ENCODE data around the gene CAD. TPM values are rescaled to one million over a fixed set of nuclear protein-coding genes. Genes with fewer than 3 reads are reported as not detected.

Gene CAD
- total RNA-seq, 1 donor from 2014 or later, result 135 TPM

DNA sequence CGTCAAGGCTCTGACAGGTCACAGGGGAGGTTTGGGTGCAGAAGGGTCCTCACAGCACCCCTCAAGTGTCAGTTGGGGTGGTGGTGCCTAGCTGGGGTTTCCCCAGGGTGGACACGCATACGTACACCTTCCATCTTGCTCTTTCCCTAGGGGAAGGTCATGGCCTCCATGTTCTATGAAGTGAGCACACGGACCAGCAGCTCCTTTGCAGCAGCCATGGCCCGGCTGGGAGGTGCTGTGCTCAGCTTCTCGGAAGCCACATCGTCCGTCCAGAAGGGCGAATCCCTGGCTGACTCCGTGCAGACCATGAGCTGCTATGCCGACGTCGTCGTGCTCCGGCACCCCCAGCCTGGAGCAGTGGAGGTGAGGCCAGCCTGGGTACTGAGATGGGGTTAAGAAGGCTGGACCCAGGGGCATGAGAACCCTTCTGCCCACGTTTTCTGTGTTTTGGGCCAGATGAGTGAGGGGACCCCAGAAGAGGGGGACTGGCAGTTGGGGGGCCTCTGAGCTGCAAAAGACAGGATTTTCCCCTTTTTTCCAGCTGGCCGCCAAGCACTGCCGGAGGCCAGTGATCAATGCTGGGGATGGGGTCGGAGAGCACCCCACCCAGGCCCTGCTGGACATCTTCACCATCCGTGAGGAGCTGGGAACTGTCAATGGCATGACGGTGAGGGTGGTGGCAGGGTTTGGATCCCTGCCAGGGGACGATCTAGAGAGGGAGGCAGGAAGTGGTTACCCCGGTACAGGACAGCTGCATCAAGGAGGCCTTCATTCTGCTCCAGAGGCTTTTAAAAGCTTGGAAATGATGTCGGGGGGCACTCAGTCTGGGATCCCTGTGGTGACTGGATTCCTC lies 24.8 kb downstream of the CAD start:
- H3K4me1 Mint-ChIP-seq (ENCODE audit: low read depth), result no peaks in the 10 kb centered on the region
- DNase-seq (ENCODE audit: low spot score), result no peak
- H3K27ac Mint-ChIP-seq, result no peak overlapping the region
- H3K27me3 Mint-ChIP-seq (ENCODE audit: insufficient read depth), result no peaks in the 10 kb centered on the region
- peaks cover 44% of the 10 kb centered on the region for H3K36me3 Mint-ChIP-seq (ENCODE audit: low read depth)
- H3K4me3 Mint-ChIP-seq, result no peak overlapping the region
- intact Hi-C loops (cut with micrococcal nuclease), result no loop called here
- no peaks in the 10 kb centered on the region for H3K9me3 Mint-ChIP-seq

- intact Hi-C loops (cut with micrococcal nuclease), result no loop called here
- H3K36me3 Mint-ChIP-seq (ENCODE audit: low read depth), result peaks cover 40% of the 10 kb centered on the region
Observed at GRCh38 chr2:27242614-27242951, 25.4 kb downstream of the CAD start.

DNA sequence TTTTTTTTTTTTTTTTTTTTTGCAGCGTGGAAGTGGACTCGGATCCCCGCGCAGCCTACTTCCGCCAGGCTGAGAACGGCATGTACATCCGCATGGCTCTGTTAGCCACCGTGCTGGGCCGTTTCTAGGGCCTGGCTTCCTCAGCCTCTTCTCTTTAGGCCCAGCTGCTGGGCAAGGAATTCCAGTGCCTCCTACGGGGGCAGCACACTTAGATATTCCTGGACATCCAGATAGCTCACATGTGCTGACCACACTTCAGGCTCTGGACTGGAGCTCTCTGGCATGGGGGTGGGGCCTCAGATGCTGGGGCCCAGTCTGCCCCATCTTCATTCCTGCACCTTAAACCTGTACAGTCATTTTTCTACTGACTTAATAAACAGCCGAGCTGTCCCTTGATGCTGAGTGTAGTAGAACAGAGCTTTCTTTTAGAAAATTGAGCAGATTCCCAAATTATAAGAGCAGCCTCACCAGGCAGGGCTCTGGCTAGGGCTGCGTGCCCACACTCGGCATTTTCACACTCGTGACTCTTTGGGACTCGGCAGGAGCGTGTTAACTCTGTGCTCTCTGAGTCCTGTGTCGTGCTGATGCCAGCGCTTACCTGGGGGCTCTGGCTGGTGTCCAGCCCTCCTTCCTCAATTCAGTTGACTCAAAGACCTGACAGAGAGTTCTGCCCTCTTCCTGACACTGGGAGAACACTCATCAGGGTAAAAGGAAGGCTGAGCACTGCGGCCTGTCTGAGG lies 26.4 kb downstream of the CAD start:
- DNase-seq (ENCODE audit: low spot score), result no peak
- Mint-ChIP-seq H3K27ac (no peak overlapping the region), H3K4me3 (no peak overlapping the region), H3K36me3 (ENCODE audit: low read depth) (peaks cover 34% of the 10 kb centered on the region), H3K9me3 (no peaks in the 10 kb centered on the region), H3K4me1 (ENCODE audit: low read depth) (no peaks in the 10 kb centered on the region), H3K27me3 (ENCODE audit: insufficient read depth) (peaks cover 2% of the 10 kb centered on the region)
- intact Hi-C loops (cut with micrococcal nuclease), result no loop called here

More at GRCh38 chr2:27242614-27242951, 25.4 kb downstream of the CAD start:
- no peak for DNase-seq (ENCODE audit: low spot score)
- H3K27ac Mint-ChIP-seq, result no peak overlapping the region
- no peaks in the 10 kb centered on the region for H3K9me3 Mint-ChIP-seq
- no peak overlapping the region for H3K4me3 Mint-ChIP-seq
- H3K27me3 Mint-ChIP-seq (ENCODE audit: insufficient read depth), result no peaks in the 10 kb centered on the region
- H3K4me1 Mint-ChIP-seq (ENCODE audit: low read depth), result no peaks in the 10 kb centered on the region

GRCh38 chr2:27245116-27245515 lies 27.9 kb downstream of the CAD start:
- intact Hi-C loops (cut with micrococcal nuclease), result no loop called here
- Mint-ChIP-seq H3K36me3 (ENCODE audit: low read depth) (peaks cover 26% of the 10 kb centered on the region), H3K27ac (no peak overlapping the region), H3K4me3 (no peak overlapping the region), H3K4me1 (ENCODE audit: low read depth) (no peaks in the 10 kb centered on the region), H3K9me3 (no peaks in the 10 kb centered on the region), H3K27me3 (ENCODE audit: insufficient read depth) (peaks cover 4% of the 10 kb centered on the region)
- DNase-seq (ENCODE audit: low spot score), result no peak

- H3K27me3 Mint-ChIP-seq (ENCODE audit: insufficient read depth), result peaks cover 4% of the 10 kb centered on the region
- no peak for DNase-seq (ENCODE audit: low spot score)
- peaks cover 21% of the 10 kb centered on the region for H3K36me3 Mint-ChIP-seq (ENCODE audit: low read depth)
- H3K27ac Mint-ChIP-seq, result no peak overlapping the region
- no peaks in the 10 kb centered on the region for H3K9me3 Mint-ChIP-seq
- intact Hi-C loops (cut with micrococcal nuclease), result no loop called here
- H3K4me3 Mint-ChIP-seq, result no peak overlapping the region
- no peaks in the 10 kb centered on the region for H3K4me1 Mint-ChIP-seq (ENCODE audit: low read depth)
Observed at GRCh38 chr2:27245626-27246025, 28.5 kb downstream of the CAD start.

- H3K36me3 Mint-ChIP-seq (ENCODE audit: low read depth), result peaks cover 8% of the 10 kb centered on the region
- no peaks in the 10 kb centered on the region for H3K9me3 Mint-ChIP-seq
- H3K4me1 Mint-ChIP-seq (ENCODE audit: low read depth), result no peaks in the 10 kb centered on the region
- DNase-seq (ENCODE audit: low spot score), result no peak
- intact Hi-C loops (cut with micrococcal nuclease), result no loop called here
- no peak overlapping the region for H3K27ac Mint-ChIP-seq
- no peak overlapping the region for H3K4me3 Mint-ChIP-seq
- H3K27me3 Mint-ChIP-seq (ENCODE audit: insufficient read depth), result peaks cover 5% of the 10 kb centered on the region
Observed at GRCh38 chr2:27247893-27248292, 30.7 kb downstream of the CAD start.

DNA sequence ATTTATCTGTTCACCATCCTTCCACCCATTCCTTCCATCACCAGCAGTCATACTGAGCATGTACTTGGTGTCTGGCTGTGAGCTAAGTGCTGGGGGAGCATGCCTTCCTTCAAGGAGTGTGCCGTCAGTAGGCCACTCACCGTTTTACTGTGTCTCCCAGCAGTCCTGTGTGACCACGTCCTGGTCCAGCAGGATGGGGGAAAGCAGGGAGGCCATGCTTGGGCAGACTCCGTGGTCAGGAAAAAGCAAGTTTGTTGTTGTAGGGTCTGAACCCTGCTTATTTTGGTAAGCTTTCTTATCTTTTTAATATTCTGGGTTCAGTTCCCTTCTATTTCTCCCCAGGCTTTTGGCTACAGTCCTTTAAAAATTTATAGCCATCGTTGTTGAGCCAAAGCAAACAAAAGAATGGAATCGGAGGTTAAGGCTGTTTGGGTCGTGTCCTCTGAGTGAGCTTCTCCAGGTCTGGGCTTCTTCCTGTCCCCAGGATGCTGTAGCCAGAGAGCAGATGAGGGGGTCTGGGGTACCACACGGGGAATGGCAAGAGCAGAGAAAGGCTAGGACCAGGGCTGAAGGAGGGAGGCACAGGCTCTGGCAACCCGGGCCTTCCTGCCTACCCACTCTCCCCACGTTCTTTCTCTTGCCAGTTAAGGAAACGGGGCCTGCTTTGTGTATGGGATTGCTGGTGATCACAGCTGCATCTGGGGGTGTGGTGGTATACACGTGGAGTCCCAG lies 32.2 kb downstream of the CAD start:
- Mint-ChIP-seq H3K4me1 (ENCODE audit: low read depth) (no peaks in the 10 kb centered on the region), H3K9me3 (no peaks in the 10 kb centered on the region), H3K27ac (no peak overlapping the region), H3K4me3 (no peak overlapping the region), H3K27me3 (ENCODE audit: insufficient read depth) (peaks cover 5% of the 10 kb centered on the region), H3K36me3 (ENCODE audit: low read depth) (no peaks in the 10 kb centered on the region)
- intact Hi-C loops (cut with micrococcal nuclease), result no loop called here
- DNase-seq (ENCODE audit: low spot score), result no peak

DNA sequence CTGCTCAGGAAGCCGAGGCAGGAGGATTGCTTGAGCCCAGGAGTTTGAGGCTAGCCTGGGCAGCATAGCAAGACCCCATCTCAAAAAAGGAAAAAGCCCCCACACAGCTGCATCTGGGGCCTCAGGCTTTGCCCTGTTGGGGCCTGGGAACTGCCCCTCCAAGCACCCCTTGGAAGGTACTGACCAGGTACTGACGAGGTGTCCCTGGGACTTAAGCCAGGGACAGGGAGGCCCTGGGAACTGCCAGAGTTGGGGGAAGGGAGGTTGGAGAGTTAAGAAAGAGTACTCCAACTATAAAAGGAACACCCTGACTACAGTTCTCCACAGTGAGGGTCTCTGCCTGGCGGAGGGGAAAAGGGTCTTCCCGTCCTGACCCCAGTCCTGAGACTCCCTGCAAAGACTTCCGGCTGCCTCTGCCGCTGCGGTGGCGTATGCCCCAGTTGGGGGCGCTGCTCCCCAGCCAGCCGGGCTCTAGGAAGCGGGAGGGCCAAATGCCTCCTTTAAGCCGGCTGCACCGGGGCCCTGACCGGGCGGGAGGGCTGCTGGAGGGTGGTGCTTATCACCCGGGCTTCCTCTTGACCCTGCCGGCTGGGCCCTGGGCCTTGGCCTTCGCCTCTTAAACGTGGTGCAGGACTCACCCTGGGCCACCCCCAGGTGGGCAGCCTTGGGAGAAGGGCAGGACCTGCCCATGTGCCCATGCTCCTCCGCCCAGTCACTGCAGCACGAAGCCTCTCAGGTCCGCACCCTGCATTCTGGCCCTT lies 32.9 kb downstream of the CAD start:
- H3K4me1 Mint-ChIP-seq (ENCODE audit: low read depth), result no peaks in the 10 kb centered on the region
- H3K4me3 Mint-ChIP-seq, result no peak overlapping the region
- no peaks in the 10 kb centered on the region for H3K9me3 Mint-ChIP-seq

GRCh38 chr2:27250652-27251379 lies 33.6 kb downstream of the CAD start:
- Mint-ChIP-seq H3K36me3 (ENCODE audit: low read depth) (no peaks in the 10 kb centered on the region), H3K4me3 (no peak overlapping the region), H3K27ac (no peak overlapping the region), H3K27me3 (ENCODE audit: insufficient read depth) (peaks cover 8% of the 10 kb centered on the region), H3K4me1 (ENCODE audit: low read depth) (no peaks in the 10 kb centered on the region), H3K9me3 (no peaks in the 10 kb centered on the region)
- no peak for DNase-seq (ENCODE audit: low spot score)
- intact Hi-C loops (cut with micrococcal nuclease), result loop anchor here (1.0 kb wide), 2 partner anchors 29 to 52 kb away; no protein-coding TSS in a partner anchor

More for the DNA sequence above, 32.9 kb downstream of the CAD start:
- peak; percentile 47 for DNase-seq (ENCODE audit: low spot score)
- intact Hi-C loops (cut with micrococcal nuclease), result loop anchor here (1.0 kb wide), 2 partner anchors 30 to 53 kb away; no protein-coding TSS in a partner anchor
- Mint-ChIP-seq H3K36me3 (ENCODE audit: low read depth) (no peaks in the 10 kb centered on the region), H3K27me3 (ENCODE audit: insufficient read depth) (peaks cover 5% of the 10 kb centered on the region), H3K27ac (no peak overlapping the region)

- no peak overlapping the region for H3K27ac Mint-ChIP-seq
- no peaks in the 10 kb centered on the region for H3K9me3 Mint-ChIP-seq
- intact Hi-C loops (cut with micrococcal nuclease), result no loop called here
Observed at GRCh38 chr2:27251766-27252165, 34.6 kb downstream of the CAD start.

DNA sequence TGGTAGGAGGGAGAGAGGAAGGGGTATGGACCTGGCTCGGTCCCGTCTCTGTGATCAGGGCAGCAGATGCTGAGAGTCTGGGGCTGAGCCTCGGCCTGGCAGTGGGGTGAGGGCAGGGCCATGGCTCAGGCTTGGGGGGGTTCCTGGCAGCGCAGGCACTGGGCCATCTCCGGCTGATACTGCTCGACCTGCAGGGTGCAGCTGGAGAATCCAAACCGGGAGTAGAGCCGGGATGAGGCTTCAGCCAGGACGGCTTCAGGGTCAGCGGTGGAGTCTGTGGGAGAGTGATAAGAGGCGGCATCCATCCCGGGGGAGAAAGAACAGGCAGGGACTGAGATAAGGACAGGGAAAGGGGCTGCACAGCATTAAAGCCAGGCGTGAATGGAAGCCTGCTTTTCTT lies 38.0 kb downstream of the CAD start:
- no peak for DNase-seq (ENCODE audit: low spot score)
- no peaks in the 10 kb centered on the region for H3K4me1 Mint-ChIP-seq (ENCODE audit: low read depth)
- intact Hi-C loops (cut with micrococcal nuclease), result no loop called here
- H3K27me3 Mint-ChIP-seq (ENCODE audit: insufficient read depth), result peaks cover 20% of the 10 kb centered on the region
- H3K4me3 Mint-ChIP-seq, result no peak overlapping the region
- no peak overlapping the region for H3K27ac Mint-ChIP-seq
- no peaks in the 10 kb centered on the region for H3K36me3 Mint-ChIP-seq (ENCODE audit: low read depth)
- H3K9me3 Mint-ChIP-seq, result no peaks in the 10 kb centered on the region

More at GRCh38 chr2:27251766-27252165, 34.6 kb downstream of the CAD start:
- Mint-ChIP-seq H3K27me3 (ENCODE audit: insufficient read depth) (peaks cover 16% of the 10 kb centered on the region), H3K36me3 (ENCODE audit: low read depth) (no peaks in the 10 kb centered on the region), H3K4me3 (no peak overlapping the region), H3K4me1 (ENCODE audit: low read depth) (no peaks in the 10 kb centered on the region)
- DNase-seq (ENCODE audit: low spot score), result no peak

- no peaks in the 10 kb centered on the region for H3K9me3 Mint-ChIP-seq
- H3K27me3 Mint-ChIP-seq (ENCODE audit: insufficient read depth), result peaks cover 24% of the 10 kb centered on the region
- intact Hi-C loops (cut with micrococcal nuclease), result no loop called here
- H3K36me3 Mint-ChIP-seq (ENCODE audit: low read depth), result no peaks in the 10 kb centered on the region
- H3K4me1 Mint-ChIP-seq (ENCODE audit: low read depth), result no peaks in the 10 kb centered on the region
- H3K4me3 Mint-ChIP-seq, result no peak overlapping the region
- H3K27ac Mint-ChIP-seq, result no peak overlapping the region
- DNase-seq (ENCODE audit: low spot score), result no peak
Observed at GRCh38 chr2:27255660-27256059, 38.5 kb downstream of the CAD start.

Measured in activated T-helper 1 cell treated with anti-CD3 and anti-CD28 coated beads, Interleukin-12 subunit alpha, Interleukin-12 subunit beta, Interleukin-2, Interleukin-4 antibody, amounts not matched to agents 30 ng/mL and 10 ng/mL and 1 ng/mL, durations not matched to agents 14 hours and 24 hours and 36 hours (primary cell).